K562 (cell line): Measurements from ENCODE around the gene DIS3L2. TPM values are rescaled to one million over a fixed set of nuclear protein-coding genes. Genes with fewer than 3 reads are reported as not detected.

Experiments used
- ATAC-seq: fragments of 200-7000 bp; cut with Tn5 transposase; 3 replicates; pipeline ENCODE4 v1.9.1; 2020; ENCODE audit warnings: moderate library complexity
- BruUV-seq: library from RNA; stranded (reverse); fragments of 400-500 nt; replicated peaks from 2 replicates; lab custom pipeline; 2021; lab: Mats Ljungman, UMichigan
- CTCF ChIA-PET: fragments of 300-600 bp; formaldehyde crosslinking; extraction: SDS; loops from one replicate; lab custom pipeline; 2021; ENCODE audit warnings: low intra/inter-chr PET ratio; lab: Yijun Ruan, JAX
- POLR2A ChIA-PET: fragments of 300-600, 350-650 bp; sonication (Branson Sonifier 250); formaldehyde crosslinking; extraction: SDS; loops from one replicate; lab custom pipeline; 2021; ENCODE audit warnings: antibody characterized with exemption, inconsistent platforms; lab: Yijun Ruan, JAX
- DNase-seq, 4 experiments: peaks; one replicate each; pipeline versions ENCODE4 v3.0.0 to v3.0.0-alpha.2; 2011 to 2018; ENCODE audit warnings: low spot score in 3 of 4, mixed read lengths in 3 of 4; ENCODE audit errors: extremely low read depth in 1 of 4
- FAIRE-seq: peaks from 2 replicates; lab custom pipeline; 2011; peaks lifted over from hg19 to GRCh38; lab: Jason Lieb, UNC
- H2AFZ ChIP-seq: 2 replicates; pipeline ENCODE4 v1.6.0; 2011; ENCODE audit warnings: low read depth, low read length, control low read depth, inconsistent platforms
- H3K27ac ChIP-seq: fragments of 200-600 bp; 3 replicates; pipeline ENCODE4 v1.8.0; 2011; ENCODE audit warnings: low read depth, mild to moderate bottlenecking, control low read depth, inconsistent platforms, low read length, moderate library complexity, mixed read lengths; ENCODE audit errors: extremely low read depth
- H3K27me3 ChIP-seq, 2 experiments: fragments of 300-600 bp in 1 of 2; 2 replicates in 1 of 2; 3 replicates in 1 of 2; pipeline versions ENCODE4 v1.6.0 to v1.8.0; 2011; ENCODE audit warnings: inconsistent platforms in 2 of 2, low read length in 2 of 2, mild to moderate bottlenecking in 1 of 2, mixed read lengths in 1 of 2, moderate library complexity in 1 of 2; ENCODE audit not compliant: control insufficient read depth in 2 of 2, insufficient read depth in 2 of 2
- H3K36me3 ChIP-seq: fragments of 300-600 bp; 3 replicates; pipeline ENCODE4 v1.8.0; 2011; ENCODE audit warnings: mild to moderate bottlenecking, low read length, inconsistent platforms; ENCODE audit not compliant: control insufficient read depth, insufficient read depth
- H3K4me1 ChIP-seq, 2 experiments: fragments of 200-600 bp in 1 of 2; replicated peaks in 1 of 2; 2 replicates in 1 of 2; 3 replicates in 1 of 2; pipeline versions ENCODE4 v1.5.1 to v1.8.0; 2011; ENCODE audit warnings: inconsistent platforms in 2 of 2, low read length in 2 of 2, mild to moderate bottlenecking in 1 of 2, mixed read lengths in 1 of 2, moderate library complexity in 1 of 2; ENCODE audit not compliant: control insufficient read depth in 2 of 2, insufficient read depth in 2 of 2
- H3K4me2 ChIP-seq: 2 replicates; pipeline ENCODE4 v1.6.1; 2011; ENCODE audit warnings: low read length, control low read depth, inconsistent platforms, mixed read lengths; ENCODE audit not compliant: insufficient read depth
- H3K4me3 ChIP-seq: fragments of 200-600 bp; sonication (generic), shearing (Covaris generic); 2 replicates; pipeline ENCODE4 v1.5.1; 2016; ENCODE audit warnings: control low read depth, inconsistent platforms
- H3K79me2 ChIP-seq: fragments of 200-600 bp; 3 replicates; pipeline ENCODE4 v1.8.0; 2011; ENCODE audit warnings: low read length, inconsistent platforms; ENCODE audit not compliant: control insufficient read depth, insufficient read depth
- H3K9ac ChIP-seq, 2 experiments: 2 replicates each; pipeline versions ENCODE4 v1.6.0 to v1.6.1; 2011; ENCODE audit warnings: low read depth in 2 of 2, low read length in 2 of 2, control low read depth in 1 of 2, inconsistent platforms in 1 of 2, mild to moderate bottlenecking in 1 of 2, mixed read lengths in 1 of 2; ENCODE audit not compliant: insufficient read depth in 1 of 2
- H3K9me1 ChIP-seq: one replicate; pipeline ENCODE4 v1.6.0; 2011; ENCODE audit warnings: inconsistent platforms, mild to moderate bottlenecking, low read length, moderate library complexity; ENCODE audit not compliant: control insufficient read depth, insufficient read depth
- H3K9me3 ChIP-seq: replicated peaks from 2 replicates; pipeline ENCODE4 v1.5.1; 2011; ENCODE audit warnings: low read depth, low read length, inconsistent platforms; ENCODE audit not compliant: control insufficient read depth, insufficient read depth
- H4K20me1 ChIP-seq: replicated peaks from 2 replicates; pipeline ENCODE4 v1.6.1; 2011; ENCODE audit warnings: low read length, inconsistent platforms, mixed read lengths; ENCODE audit not compliant: control insufficient read depth, insufficient read depth
- BDP1 ChIP-seq: IDR thresholded peaks from 3 replicates; pipeline ENCODE4 v1.6.1; 2011; ENCODE audit not compliant: insufficient read length, insufficient read depth
- DEAF1 ChIP-seq: fragments of 450-650 bp; formaldehyde crosslinking; IDR thresholded peaks from 2 replicates; pipeline ENCODE4 v1.4.0; 2020; ENCODE audit warnings: mild to moderate bottlenecking, moderate library complexity
- FIP1L1 ChIP-seq: fragments of 200-400 bp; formaldehyde crosslinking; IDR thresholded peaks from 2 replicates; pipeline ENCODE4 v1.6.1; 2018; ENCODE audit warnings: mild to moderate bottlenecking, low read depth, low read length; ENCODE audit not compliant: poor library complexity, severe bottlenecking
- HCFC1 ChIP-seq: IDR thresholded peaks from 2 replicates; pipeline ENCODE4 v1.6.1; 2012; ENCODE audit warnings: low read depth, low read length, improper control_type of control experiment
- L3MBTL2 ChIP-seq: fragments of 450-650 bp; IDR thresholded peaks from 2 replicates; pipeline ENCODE4 v1.6.1; 2016; ENCODE audit warnings: mild to moderate bottlenecking, moderate library complexity
- MEIS2 ChIP-seq: fragments of 450-650 bp; IDR thresholded peaks from 2 replicates; pipeline ENCODE4 v1.6.1; 2014; ENCODE audit warnings: mild to moderate bottlenecking; ENCODE audit not compliant: partially characterized antibody
- NCOA1 ChIP-seq: fragments of 450-650 bp; IDR thresholded peaks from 2 replicates; pipeline ENCODE4 v1.6.1; 2016; ENCODE audit warnings: low read depth
- PML ChIP-seq: IDR thresholded peaks from 2 replicates; pipeline ENCODE4 v1.6.1; 2012; ENCODE audit warnings: low read length, inconsistent platforms
- RBM34 ChIP-seq: fragments of 200-400 bp; formaldehyde crosslinking; IDR thresholded peaks from 2 replicates; pipeline ENCODE4 v1.6.1; 2018; ENCODE audit warnings: low read length, borderline replicate concordance; ENCODE audit not compliant: insufficient read depth
- SMC3 ChIP-seq: conservative IDR thresholded peaks from 2 replicates; pipeline ENCODE4 v1.6.1; 2011; ENCODE audit warnings: low read depth, low read length, improper control_type of control experiment; ENCODE audit not compliant: insufficient read depth
- SRSF9 ChIP-seq: fragments of 200-400 bp; formaldehyde crosslinking; IDR thresholded peaks from 2 replicates; pipeline ENCODE4 v1.6.1; 2017; ENCODE audit warnings: low read depth, low read length, borderline replicate concordance
- YY1 ChIP-seq, 3 experiments: IDR thresholded peaks; 2 replicates each; pipeline ENCODE4 v1.6.1; 2011; ENCODE audit warnings: low read length in 2 of 3, mild to moderate bottlenecking in 2 of 3, moderate library complexity in 2 of 3, borderline replicate concordance in 1 of 3, control low read depth in 1 of 3, low read depth in 1 of 3; ENCODE audit not compliant: insufficient read depth in 3 of 3, insufficient replicate concordance in 2 of 3, control insufficient read depth in 1 of 3, insufficient read length in 1 of 3; ENCODE audit errors: extremely low read depth in 1 of 3
- ZNF444 ChIP-seq: fragments of 250-450 bp; sonication (Bioruptor Pico); IDR thresholded peaks from 2 replicates; pipeline ENCODE4 v1.4.0; 2020; ENCODE audit warnings: mild to moderate bottlenecking, moderate library complexity
- ZNF766 ChIP-seq: fragments of 200-800 bp; sonication (Bioruptor generic); conservative IDR thresholded peaks from 2 replicates; pipeline ENCODE4 v1.6.1; 2016; ENCODE audit warnings: missing genetic modification characterization, missing compliant biosample characterization
- WGBS: fragments of 100-300 bp; shearing (Covaris generic); methylation state at CpG from one replicate; pipeline ENCODE4 v1.1.6; 2016; ENCODE audit warnings: low coverage, mixed read lengths; ENCODE audit not compliant: insufficient coverage; ENCODE audit errors: missing lambda C conversion rate; 5-methylcytosine and 5-hydroxymethylcytosine counted together
- in situ Hi-C: fragments of 300-500 bp; cut with MboI; formaldehyde crosslinking; loops from 4 replicates; pipeline ENCODE4 v1.15.0; 2018; ENCODE audit warnings: inconsistent platforms, mixed read lengths
- intact Hi-C: fragments of 100-400 bp; cut with micrococcal nuclease; formaldehyde crosslinking; loops from 2 replicates; pipeline ENCODE4 v1.14.2; 2022
- polyA plus RNA-seq, 8 experiments: library from polyadenylated mRNA; depleted of rRNA in 4 of 8; stranded (reverse) in 5 of 8; unstranded in 3 of 8; fragments of >200 nt; fragmentation: Nextera tagmentation in 2 of 8; fragmentation: Illumina TruSeq in 1 of 8; extraction: Ambion mirVana in 2 of 8; extraction: Trizol in 1 of 8; gene quantifications; 2 replicates each; pipeline versions ENCODE4 v1.2.1 to v1.2.3, GENCODE V29; 2011 to 2014; ENCODE audit warnings: inconsistent platforms in 1 of 8, missing spikeins in 1 of 8
- total RNA-seq, 7 experiments: library from RNA; depleted of rRNA in 6 of 7; stranded (reverse); fragments of >200 nt in 6 of 7; fragmentation: Illumina TruSeq in 2 of 7; extraction: Trizol in 2 of 7; gene quantifications; 2 replicates each; pipeline versions ENCODE4 v1.2.1 to v1.2.3, GENCODE V29; 2011 to 2021; ENCODE audit warnings: low replicate concordance in 1 of 7
- TF ChIP-seq, protein P1 (sequence below), 2 experiments: IDR thresholded peaks; 2 replicates each; pipeline ENCODE4 v1.6.1; 2011; ENCODE audit warnings: borderline replicate concordance in 1 of 2, control low read depth in 1 of 2, low read depth in 1 of 2, low read length in 1 of 2, mild to moderate bottlenecking in 1 of 2, mixed read lengths in 1 of 2, moderate library complexity in 1 of 2; ENCODE audit not compliant: insufficient read depth in 1 of 2, insufficient read length in 1 of 2, poor library complexity in 1 of 2, severe bottlenecking in 1 of 2; ENCODE audit errors: extremely low read depth in 1 of 2
- TF ChIP-seq, protein P2 (sequence below): sonication (generic); formaldehyde crosslinking; IDR thresholded peaks from 2 replicates; pipeline ENCODE4 v1.5.0; 2020; ENCODE audit warnings: missing genetic modification reagents

DIS3L2 gene
- total and polyA plus RNA-seq, 9 of the 15 experiments (the other 6 are each of a cell fraction or from before 2014, with no cell fraction given): 1.5 to 19.2 (median 11.2) TPM

- H3K4me1 ChIP-seq: peaks cover 0 to 30% of the 10 kb centered on the region in 2 experiments; a peak in 3 of 5 replicates
- ChIA-PET CTCF (interaction anchor here (0.7 to 2.8 kb wide), 5 partner anchors 214 to 399 kb away, joined by 3 to 30 read pairs (median 3); no protein-coding TSS in a partner anchor), POLR2A (interaction anchor here (0.6 to 0.9 kb wide), 2 partner anchors 517 to 616 kb away, joined by 3 to 4 read pairs; no protein-coding TSS in a partner anchor)
- intact Hi-C loops (loop anchor here (1.0 to 5.0 kb wide), 3 partner anchors 19 to 402 kb away; no protein-coding TSS in a partner anchor), in situ Hi-C loops (no loop called here)
- BruUV-seq: no TSS peak
- no peak overlapping the region for H3K9ac ChIP-seq
- DNase-seq: peak; percentile 77 to 84 (median 82)
- H3K36me3 ChIP-seq: no peaks in the 10 kb centered on the region
- H3K4me3 ChIP-seq: peak overlapping the region; percentile 34
- no peaks in the 10 kb centered on the region for H3K9me3 ChIP-seq
- ATAC-seq: peak; percentile 94
- H4K20me1 ChIP-seq: peaks cover under 1% of the 10 kb centered on the region
- peaks cover 30 to 58% of the 10 kb centered on the region in 2 experiments for H3K27me3 ChIP-seq
- 0% methylated on average over 13 of the region's 96 CpGs for WGBS
- H3K9me1 ChIP-seq: no peaks in the 10 kb centered on the region
- no peak for FAIRE-seq
- H3K79me2 ChIP-seq: no peaks in the 10 kb centered on the region
- H2AFZ ChIP-seq: peak overlapping the region; percentile 79; the same call in 1 of the 2 replicates
- H3K27ac ChIP-seq: no peak overlapping the region
- H3K4me2 ChIP-seq: peak overlapping the region; percentile 69
- no peak for TF ChIP-seq MEIS2
- TF ChIP-seq RBM34: 0 out of 2 replicates have a peak, but pooled peaks have one; percentile 43
- TF ChIP-seq PML: no peak
- no peak for TF ChIP-seq SRSF9
- no peak for TF ChIP-seq ZNF444 (CRISPR knock-in tag)
- peak; percentile 23; the same call in 1 of the 2 replicates for TF ChIP-seq L3MBTL2
- peak; percentile 80 for TF ChIP-seq SMC3
- no peak for TF ChIP-seq BDP1
- no peak for TF ChIP-seq HCFC1
- TF ChIP-seq FIP1L1: peak; percentile 39
- TF ChIP-seq ZNF766 (CRISPR knock-in tag): no peak
- TF ChIP-seq DEAF1 (CRISPR knock-in tag): peak; percentile 44
- peak in 1 of 3 experiments; percentile 16 for TF ChIP-seq YY1 (IDR thresholded peaks at IDR 0.05; ENCODE audit: borderline replicate concordance in 1 of 3, control insufficient read depth in 1 of 3, extremely low read depth in 1 of 3, insufficient read depth in 3 of 3, insufficient read length in 1 of 3, insufficient replicate concordance in 2 of 3, low read depth in 1 of 3, low read length in 2 of 3)
- TF ChIP-seq, protein P1, sequence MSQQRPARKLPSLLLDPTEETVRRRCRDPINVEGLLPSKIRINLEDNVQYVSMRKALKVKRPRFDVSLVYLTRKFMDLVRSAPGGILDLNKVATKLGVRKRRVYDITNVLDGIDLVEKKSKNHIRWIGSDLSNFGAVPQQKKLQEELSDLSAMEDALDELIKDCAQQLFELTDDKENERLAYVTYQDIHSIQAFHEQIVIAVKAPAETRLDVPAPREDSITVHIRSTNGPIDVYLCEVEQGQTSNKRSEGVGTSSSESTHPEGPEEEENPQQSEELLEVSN (IDR thresholded peaks at IDR 0.05; ENCODE audit: borderline replicate concordance in 1 of 2, extremely low read depth in 1 of 2, insufficient read depth in 1 of 2, insufficient read length in 1 of 2, low read depth in 1 of 2, low read length in 1 of 2, poor library complexity in 1 of 2, severe bottlenecking in 1 of 2): peak in 1 of 2 experiments; percentile 16
- TF ChIP-seq, protein P2, sequence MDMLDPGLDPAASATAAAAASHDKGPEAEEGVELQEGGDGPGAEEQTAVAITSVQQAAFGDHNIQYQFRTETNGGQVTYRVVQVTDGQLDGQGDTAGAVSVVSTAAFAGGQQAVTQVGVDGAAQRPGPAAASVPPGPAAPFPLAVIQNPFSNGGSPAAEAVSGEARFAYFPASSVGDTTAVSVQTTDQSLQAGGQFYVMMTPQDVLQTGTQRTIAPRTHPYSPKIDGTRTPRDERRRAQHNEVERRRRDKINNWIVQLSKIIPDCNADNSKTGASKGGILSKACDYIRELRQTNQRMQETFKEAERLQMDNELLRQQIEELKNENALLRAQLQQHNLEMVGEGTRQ: no peak
- TF ChIP-seq NCOA1: no peak
These were observed 36.0 kb upstream of the DIS3L2 start for GRCh38 chr2:231925303-231926179.
